ENCODE data around the gene TUG1.

The TUG1 gene

GRCh38 chr22:30968924-30969531, at the start of gene TUG1:
TSS of gene TUG1 (plus strand) at chr22:30969265.
- Histone ChIP-seq H3K9ac (ENCODE audit: low read length) (peak within 1 kb of the TSS; percentile 92), H3K9me3 (ENCODE audit: control insufficient read depth, low read length) (no peaks in the 10 kb centered on the region), H3K27me3 (replicated peaks; ENCODE audit: control insufficient read depth, insufficient read depth, low read length) (no peaks in the 10 kb centered on the region), H3K4me1 (ENCODE audit: control insufficient read depth, insufficient read depth, low read length) (peaks cover 25% of the 10 kb centered on the region), H3K36me3 (ENCODE audit: control insufficient read depth, insufficient read depth, low read length, severe bottlenecking) (peaks cover 25% of the 10 kb centered on the region), H3K4me3 (ENCODE audit: low read length) (peak within 1 kb of the TSS; percentile 87)
- peak; percentile 99 for DNase-seq (ENCODE audit: low read depth)

GRCh38 chr22:30919973-30920372, 49.1 kb upstream of the TUG1 start:
- no peak for DNase-seq (ENCODE audit: low read depth)
- H3K27me3 ChIP-seq (replicated peaks; ENCODE audit: control insufficient read depth, insufficient read depth, low read length), result no peaks in the 10 kb centered on the region
- H3K9me3 ChIP-seq (ENCODE audit: control insufficient read depth, low read length), result peaks cover 7% of the 10 kb centered on the region
- H3K4me1 ChIP-seq (ENCODE audit: control insufficient read depth, insufficient read depth, low read length), result peaks cover 10% of the 10 kb centered on the region
- H3K4me3 ChIP-seq (ENCODE audit: low read length), result no peak overlapping the region
- H3K9ac ChIP-seq (ENCODE audit: low read length), result no peak overlapping the region
- H3K36me3 ChIP-seq (ENCODE audit: control insufficient read depth, insufficient read depth, low read length, severe bottlenecking), result peaks cover 5% of the 10 kb centered on the region

- H3K27me3 ChIP-seq (replicated peaks; ENCODE audit: control insufficient read depth, insufficient read depth, low read length), result no peaks in the 10 kb centered on the region
- DNase-seq (ENCODE audit: low read depth), result peak; percentile 92
- H3K4me3 ChIP-seq (ENCODE audit: low read length), result no peak overlapping the region
- H3K4me1 ChIP-seq (ENCODE audit: control insufficient read depth, insufficient read depth, low read length), result peaks cover 10% of the 10 kb centered on the region
- peaks cover 6% of the 10 kb centered on the region for H3K9me3 ChIP-seq (ENCODE audit: control insufficient read depth, low read length)
- peaks cover 9% of the 10 kb centered on the region for H3K36me3 ChIP-seq (ENCODE audit: control insufficient read depth, insufficient read depth, low read length, severe bottlenecking)
- no peak overlapping the region for H3K9ac ChIP-seq (ENCODE audit: low read length)
Observed at GRCh38 chr22:30920407-30920806, 48.7 kb upstream of the TUG1 start.

- Histone ChIP-seq H3K9me3 (ENCODE audit: control insufficient read depth, low read length) (no peaks in the 10 kb centered on the region), H3K9ac (ENCODE audit: low read length) (peak overlapping the region; percentile 75), H3K36me3 (ENCODE audit: control insufficient read depth, insufficient read depth, low read length, severe bottlenecking) (peaks cover 16% of the 10 kb centered on the region), H3K27me3 (replicated peaks; ENCODE audit: control insufficient read depth, insufficient read depth, low read length) (no peaks in the 10 kb centered on the region), H3K4me3 (ENCODE audit: low read length) (peak overlapping the region; percentile 78), H3K4me1 (ENCODE audit: control insufficient read depth, insufficient read depth, low read length) (peaks cover 10% of the 10 kb centered on the region)
- DNase-seq (ENCODE audit: low read depth), result peak; percentile 8
Observed at GRCh38 chr22:30921108-30921507, 48.0 kb upstream of the TUG1 start.

- Histone ChIP-seq H3K4me3 (ENCODE audit: low read length) (peak overlapping the region; percentile 78), H3K4me1 (ENCODE audit: control insufficient read depth, insufficient read depth, low read length) (peaks cover 10% of the 10 kb centered on the region), H3K9me3 (ENCODE audit: control insufficient read depth, low read length) (no peaks in the 10 kb centered on the region), H3K9ac (ENCODE audit: low read length) (peak overlapping the region; percentile 75), H3K36me3 (ENCODE audit: control insufficient read depth, insufficient read depth, low read length, severe bottlenecking) (peaks cover 26% of the 10 kb centered on the region), H3K27me3 (replicated peaks; ENCODE audit: control insufficient read depth, insufficient read depth, low read length) (no peaks in the 10 kb centered on the region)
- peak; percentile 57 for DNase-seq (ENCODE audit: low read depth)
Observed at GRCh38 chr22:30922151-30922611, 46.9 kb upstream of the TUG1 start.

- Histone ChIP-seq H3K9ac (ENCODE audit: low read length) (no peak overlapping the region), H3K4me3 (ENCODE audit: low read length) (no peak overlapping the region), H3K27me3 (replicated peaks; ENCODE audit: control insufficient read depth, insufficient read depth, low read length) (no peaks in the 10 kb centered on the region), H3K36me3 (ENCODE audit: control insufficient read depth, insufficient read depth, low read length, severe bottlenecking) (peaks cover 37% of the 10 kb centered on the region), H3K4me1 (ENCODE audit: control insufficient read depth, insufficient read depth, low read length) (peaks cover 10% of the 10 kb centered on the region), H3K9me3 (ENCODE audit: control insufficient read depth, low read length) (no peaks in the 10 kb centered on the region)
- DNase-seq (ENCODE audit: low read depth), result no peak
Observed at GRCh38 chr22:30923168-30923900, 45.7 kb upstream of the TUG1 start.

- H3K27me3 ChIP-seq (replicated peaks; ENCODE audit: control insufficient read depth, insufficient read depth, low read length), result no peaks in the 10 kb centered on the region
- H3K36me3 ChIP-seq (ENCODE audit: control insufficient read depth, insufficient read depth, low read length, severe bottlenecking), result peaks cover 54% of the 10 kb centered on the region
- no peaks in the 10 kb centered on the region for H3K9me3 ChIP-seq (ENCODE audit: control insufficient read depth, low read length)
- no peak overlapping the region for H3K9ac ChIP-seq (ENCODE audit: low read length)
- peaks cover 21% of the 10 kb centered on the region for H3K4me1 ChIP-seq (ENCODE audit: control insufficient read depth, insufficient read depth, low read length)
- no peak for DNase-seq (ENCODE audit: low read depth)
- H3K4me3 ChIP-seq (ENCODE audit: low read length), result no peak overlapping the region
Observed at GRCh38 chr22:30925667-30926066, 43.4 kb upstream of the TUG1 start.

- Histone ChIP-seq H3K27me3 (replicated peaks; ENCODE audit: control insufficient read depth, insufficient read depth, low read length) (no peaks in the 10 kb centered on the region), H3K9me3 (ENCODE audit: control insufficient read depth, low read length) (no peaks in the 10 kb centered on the region), H3K36me3 (ENCODE audit: control insufficient read depth, insufficient read depth, low read length, severe bottlenecking) (peaks cover 65% of the 10 kb centered on the region), H3K9ac (ENCODE audit: low read length) (no peak overlapping the region), H3K4me3 (ENCODE audit: low read length) (no peak overlapping the region), H3K4me1 (ENCODE audit: control insufficient read depth, insufficient read depth, low read length) (peaks cover 24% of the 10 kb centered on the region)
- DNase-seq (ENCODE audit: low read depth), result no peak
Observed at GRCh38 chr22:30926706-30927105, 42.4 kb upstream of the TUG1 start.

GRCh38 chr22:30927806-30928205, 41.3 kb upstream of the TUG1 start:
- Histone ChIP-seq H3K4me1 (ENCODE audit: control insufficient read depth, insufficient read depth, low read length) (peaks cover 25% of the 10 kb centered on the region), H3K27me3 (replicated peaks; ENCODE audit: control insufficient read depth, insufficient read depth, low read length) (no peaks in the 10 kb centered on the region), H3K9me3 (ENCODE audit: control insufficient read depth, low read length) (no peaks in the 10 kb centered on the region), H3K36me3 (ENCODE audit: control insufficient read depth, insufficient read depth, low read length, severe bottlenecking) (peaks cover 76% of the 10 kb centered on the region), H3K9ac (ENCODE audit: low read length) (no peak overlapping the region), H3K4me3 (ENCODE audit: low read length) (no peak overlapping the region)
- no peak for DNase-seq (ENCODE audit: low read depth)

- Histone ChIP-seq H3K4me1 (ENCODE audit: control insufficient read depth, insufficient read depth, low read length) (peaks cover 25% of the 10 kb centered on the region), H3K27me3 (replicated peaks; ENCODE audit: control insufficient read depth, insufficient read depth, low read length) (no peaks in the 10 kb centered on the region), H3K9ac (ENCODE audit: low read length) (no peak overlapping the region), H3K36me3 (ENCODE audit: control insufficient read depth, insufficient read depth, low read length, severe bottlenecking) (peaks cover 82% of the 10 kb centered on the region), H3K9me3 (ENCODE audit: control insufficient read depth, low read length) (no peaks in the 10 kb centered on the region), H3K4me3 (ENCODE audit: low read length) (no peak overlapping the region)
- no peak for DNase-seq (ENCODE audit: low read depth)
Observed at GRCh38 chr22:30928401-30928800, 40.7 kb upstream of the TUG1 start.

- Histone ChIP-seq H3K36me3 (ENCODE audit: control insufficient read depth, insufficient read depth, low read length, severe bottlenecking) (peaks cover 93% of the 10 kb centered on the region), H3K27me3 (replicated peaks; ENCODE audit: control insufficient read depth, insufficient read depth, low read length) (no peaks in the 10 kb centered on the region), H3K4me1 (ENCODE audit: control insufficient read depth, insufficient read depth, low read length) (peaks cover 25% of the 10 kb centered on the region), H3K9me3 (ENCODE audit: control insufficient read depth, low read length) (no peaks in the 10 kb centered on the region), H3K4me3 (ENCODE audit: low read length) (no peak overlapping the region), H3K9ac (ENCODE audit: low read length) (no peak overlapping the region)
- no peak for DNase-seq (ENCODE audit: low read depth)
Observed at GRCh38 chr22:30930228-30930627, 38.8 kb upstream of the TUG1 start.
